HG03439 (cell line): ENCODE data around the gene SH3D21.

Experiments
- ATAC-seq: cut with Tn5 transposase; IDR thresholded peaks from one replicate; pipeline ENCODE4 v1.9.1; 2021; ENCODE audit warnings: mild to moderate bottlenecking, moderate library complexity; ENCODE audit not compliant: unreplicated experiment

SH3D21 gene

DNA sequence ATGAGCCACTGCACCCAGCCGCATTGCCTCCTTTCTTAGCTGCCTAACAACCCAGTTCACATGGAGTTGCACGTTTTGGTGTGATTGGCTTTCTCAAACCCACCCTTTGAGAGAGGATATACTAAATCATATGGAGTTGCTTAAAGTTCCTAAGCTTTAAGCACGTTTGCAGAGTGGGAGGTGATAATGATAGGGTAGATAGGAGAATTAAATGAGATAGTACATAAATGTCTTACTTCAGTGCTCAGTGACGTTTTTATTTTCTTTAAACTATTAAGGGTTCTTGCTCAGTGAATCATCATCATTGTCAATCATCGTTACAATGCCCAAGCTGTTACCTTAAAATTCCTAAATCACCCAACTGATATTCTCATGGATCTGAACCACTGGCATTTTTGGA, 2.9 kb upstream of the SH3D21 start:
- no peak for ATAC-seq

DNA sequence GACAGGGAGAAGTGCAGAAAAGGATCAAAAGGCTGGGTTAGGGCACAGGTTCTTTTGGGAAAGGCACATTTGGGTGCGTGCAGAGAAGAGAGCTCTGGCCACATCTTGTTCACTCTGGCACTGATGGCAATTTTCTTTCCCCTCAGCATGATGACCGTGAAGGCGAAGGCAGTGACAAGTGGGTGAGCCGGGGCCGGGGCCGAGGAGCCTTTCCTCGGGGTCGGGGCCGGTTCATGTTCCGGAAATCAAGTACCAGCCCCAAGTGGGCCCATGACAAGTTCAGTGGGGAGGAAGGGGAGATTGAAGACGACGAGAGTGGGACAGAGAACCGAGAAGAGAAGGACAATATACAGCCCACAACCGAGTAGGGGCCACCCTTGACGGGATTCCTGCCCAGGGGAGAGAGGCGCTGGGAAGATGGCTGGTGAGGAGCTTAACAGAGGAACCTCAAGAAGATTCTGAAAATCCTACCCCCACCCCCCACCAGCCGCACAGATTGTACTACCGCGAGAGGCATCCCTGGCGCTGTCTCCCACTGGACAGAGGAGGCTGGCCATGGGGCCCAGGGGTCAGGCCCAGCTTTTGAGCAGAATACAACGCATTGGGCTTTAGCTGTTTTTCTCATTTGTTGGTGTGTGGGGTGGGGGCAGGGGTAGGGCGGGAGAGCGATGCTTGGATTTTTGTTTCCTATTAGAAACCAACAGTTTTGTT, 2.4 kb upstream of the SH3D21 start:
- no peak for ATAC-seq

DNA sequence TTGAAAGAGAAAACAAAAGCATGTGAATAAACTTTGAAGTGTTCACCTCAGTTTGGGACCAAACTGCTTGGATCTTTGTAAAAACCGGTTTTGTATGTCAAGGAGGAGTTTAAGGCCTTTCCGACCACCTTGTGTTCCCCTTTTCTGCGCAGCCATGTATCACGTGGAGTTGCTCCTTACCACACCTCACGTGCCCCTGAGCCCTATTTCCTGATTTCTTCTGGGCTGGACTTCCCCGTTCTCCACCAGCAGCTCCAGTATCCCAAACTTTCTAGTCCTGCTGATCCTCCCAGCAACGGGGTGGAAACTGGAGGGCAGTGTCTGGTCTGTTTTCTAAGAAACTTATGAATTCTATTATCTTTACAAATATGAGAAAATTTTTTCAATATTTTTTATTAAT, 1.6 kb upstream of the SH3D21 start:
- ATAC-seq = no peak

DNA sequence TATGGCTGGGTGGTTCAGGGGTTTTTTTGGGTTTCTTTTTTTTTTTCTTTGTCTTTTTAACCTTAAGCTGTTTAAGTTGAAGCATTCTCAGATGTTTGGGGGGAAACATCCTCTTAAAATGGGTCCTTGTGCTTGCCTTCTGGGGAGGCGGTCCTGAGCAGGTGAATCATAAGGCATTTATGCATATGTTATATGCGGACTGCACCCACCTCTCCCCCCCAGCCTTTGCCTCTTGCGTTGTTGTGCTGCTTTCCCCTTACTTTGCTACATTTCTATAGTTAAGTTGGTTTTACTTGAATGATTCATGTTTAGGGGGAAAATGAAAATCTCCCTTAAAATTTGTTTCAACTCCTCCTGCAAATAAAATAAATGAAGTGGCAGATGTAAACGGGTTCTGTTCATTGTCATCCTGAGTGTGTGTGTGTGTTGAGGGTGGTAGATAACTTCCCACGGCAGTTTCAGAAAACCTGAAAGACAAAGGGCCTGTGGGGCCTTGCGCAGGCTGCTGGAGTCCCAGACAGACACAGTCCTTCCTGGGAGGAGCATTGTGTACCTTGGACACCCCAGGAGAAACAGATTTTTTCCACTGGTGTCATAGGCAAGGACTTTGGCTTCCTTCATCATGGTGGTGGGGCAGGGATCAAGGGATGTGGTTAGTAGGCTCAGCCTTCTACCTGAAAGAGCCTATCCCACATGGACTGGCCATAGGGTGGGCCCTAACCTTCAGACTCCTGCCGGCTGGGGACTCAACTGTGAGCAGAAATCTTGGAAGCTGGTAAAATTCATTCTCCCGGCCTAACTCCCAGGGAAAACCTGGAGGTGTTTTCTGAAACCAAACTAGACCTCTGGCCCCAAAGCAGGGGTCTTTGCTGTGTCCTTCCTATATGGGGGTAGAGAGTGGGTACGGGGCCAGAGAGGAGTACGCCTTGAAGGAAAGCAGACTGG, 926 bp upstream of the SH3D21 start:
- ATAC-seq = no peak

DNA sequence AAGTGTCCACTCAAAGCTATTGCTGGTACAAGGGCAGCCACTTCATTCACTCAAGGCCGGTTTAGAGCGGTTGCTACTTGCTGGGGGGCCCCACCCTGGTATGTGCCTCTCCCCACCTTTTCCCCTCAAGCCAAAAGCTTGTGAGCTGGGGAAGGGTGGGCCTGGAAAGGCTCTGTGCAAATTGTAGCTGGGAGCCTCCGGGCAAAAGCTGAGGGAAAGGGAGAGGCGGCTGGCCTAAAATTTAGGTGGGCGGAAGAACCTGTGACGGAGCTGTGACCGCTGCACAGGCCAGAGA, 306 bp upstream of the SH3D21 start:
- ATAC-seq = no peak

DNA sequence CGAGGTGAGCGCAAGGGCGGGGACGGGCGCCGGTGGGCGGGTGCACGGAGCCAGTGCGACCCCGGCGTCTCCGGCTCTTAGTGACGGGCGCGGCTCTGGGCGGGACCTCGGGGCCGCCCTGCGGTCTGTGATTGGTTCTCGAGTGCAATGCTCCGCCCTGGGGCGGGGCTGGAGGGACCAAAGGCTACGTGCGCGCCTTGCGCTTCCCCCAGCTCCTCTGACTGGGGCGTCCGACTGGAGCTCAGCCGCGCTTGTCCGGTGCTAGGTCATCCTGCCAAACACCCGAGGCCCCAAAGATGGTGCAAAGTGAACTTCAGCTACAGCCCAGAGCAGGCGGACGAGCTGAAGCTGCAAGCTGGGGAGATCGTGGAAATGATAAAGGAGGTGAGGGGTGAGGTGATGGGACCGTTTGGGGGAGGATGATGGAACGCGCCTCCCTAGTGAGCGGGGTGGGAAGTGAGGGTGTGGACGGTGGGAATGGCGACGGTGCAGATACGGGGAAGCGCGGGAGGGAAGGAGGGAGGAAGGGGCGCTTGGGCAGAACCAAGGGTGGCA, 811 bp downstream of the SH3D21 start:
- ATAC-seq = peak; percentile 98

DNA sequence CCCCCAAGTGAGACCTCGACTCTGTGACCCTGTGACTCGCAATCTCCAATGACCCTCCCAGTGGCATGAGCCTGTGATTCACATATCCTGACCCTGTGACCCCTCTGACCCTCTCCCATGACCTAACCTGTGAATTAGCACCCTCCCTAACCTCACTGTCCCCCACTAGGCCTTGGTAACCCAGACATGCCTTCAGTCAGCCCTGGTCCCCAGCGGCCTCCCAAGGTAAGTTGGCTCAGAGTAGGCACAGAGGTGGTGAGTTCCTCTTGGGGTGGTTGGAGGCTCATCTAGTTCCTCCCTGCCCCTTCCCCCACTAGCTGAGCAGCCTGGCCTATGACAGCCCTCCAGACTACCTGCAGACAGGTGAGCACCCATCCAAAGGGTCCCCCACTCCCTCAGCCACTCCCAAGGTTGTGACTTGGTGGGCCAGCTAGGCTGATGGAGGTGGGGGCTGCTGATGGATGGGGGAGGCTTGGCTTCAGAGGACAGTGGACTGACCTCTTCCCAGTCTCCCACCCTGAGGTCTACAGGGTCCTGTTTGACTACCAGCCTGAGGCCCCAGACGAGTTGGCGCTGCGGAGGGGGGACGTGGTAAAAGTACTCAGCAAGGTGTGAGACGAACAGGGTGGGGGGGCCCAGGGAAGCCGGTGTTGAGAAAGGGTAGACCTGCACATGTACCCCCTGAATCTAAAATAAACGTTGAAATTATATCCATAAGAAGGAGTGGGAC, 1.6 kb downstream of the SH3D21 start:
- ATAC-seq = no peak

DNA sequence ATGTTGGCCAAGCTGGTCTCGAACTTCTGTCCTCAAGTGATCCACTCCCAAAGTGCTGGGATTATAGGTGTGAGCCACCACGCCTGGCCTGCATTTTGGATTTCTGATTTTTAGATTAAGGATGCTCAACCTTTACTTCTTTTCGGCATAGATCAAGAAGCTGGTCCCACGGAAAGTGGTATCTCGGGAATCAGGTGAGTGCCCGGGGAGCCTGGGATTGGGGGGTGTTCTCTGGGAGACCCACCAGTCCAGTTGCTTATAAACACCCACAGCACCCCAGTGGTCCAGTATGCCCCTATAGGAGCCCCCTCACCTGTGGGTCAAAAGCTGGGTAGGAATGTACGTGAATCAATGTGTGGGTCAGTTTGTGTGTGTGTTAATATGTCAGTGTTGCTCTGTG, 3.2 kb downstream of the SH3D21 start:
- no peak for ATAC-seq

DNA sequence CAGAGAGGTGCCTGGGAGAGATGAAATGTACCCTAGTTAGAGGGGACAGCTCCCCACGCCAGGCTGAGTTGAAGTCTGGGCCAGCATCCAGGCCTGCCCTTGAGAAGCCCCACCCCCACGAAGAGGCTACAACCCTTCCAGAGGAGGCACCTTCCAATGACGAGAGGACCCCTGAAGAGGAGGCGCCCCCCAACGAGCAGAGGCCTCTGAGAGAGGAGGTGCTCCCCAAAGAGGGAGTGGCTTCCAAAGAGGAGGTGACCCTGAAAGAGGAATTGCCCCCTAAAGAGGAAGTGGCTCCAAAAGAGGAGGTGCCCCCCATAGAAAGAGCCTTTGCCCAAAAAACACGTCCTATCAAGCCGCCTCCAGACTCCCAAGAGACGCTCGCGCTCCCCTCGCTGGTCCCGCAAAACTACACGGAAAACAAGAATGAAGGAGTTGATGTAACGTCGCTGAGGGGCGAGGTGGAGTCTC, 14.2 kb downstream of the SH3D21 start:
- no peak for ATAC-seq

DNA sequence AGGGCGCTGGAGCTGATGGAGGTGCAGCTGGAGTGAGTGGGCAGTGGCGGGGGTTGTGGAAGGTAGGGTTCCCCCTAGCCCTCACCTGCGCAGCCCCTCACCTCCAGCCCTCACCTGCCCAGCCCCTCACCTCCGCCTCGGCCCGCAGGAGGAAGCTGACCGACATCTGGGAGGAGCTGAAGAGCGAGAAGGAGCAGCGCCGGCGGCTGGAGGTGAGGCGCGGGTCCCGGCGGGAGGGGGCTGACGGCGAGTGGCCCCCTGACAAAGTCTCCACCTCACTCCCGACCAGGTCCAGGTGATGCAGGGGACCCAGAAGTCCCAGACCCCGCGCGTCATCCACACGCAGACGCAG, 14.6 kb downstream of the SH3D21 start:
- no peak for ATAC-seq

DNA sequence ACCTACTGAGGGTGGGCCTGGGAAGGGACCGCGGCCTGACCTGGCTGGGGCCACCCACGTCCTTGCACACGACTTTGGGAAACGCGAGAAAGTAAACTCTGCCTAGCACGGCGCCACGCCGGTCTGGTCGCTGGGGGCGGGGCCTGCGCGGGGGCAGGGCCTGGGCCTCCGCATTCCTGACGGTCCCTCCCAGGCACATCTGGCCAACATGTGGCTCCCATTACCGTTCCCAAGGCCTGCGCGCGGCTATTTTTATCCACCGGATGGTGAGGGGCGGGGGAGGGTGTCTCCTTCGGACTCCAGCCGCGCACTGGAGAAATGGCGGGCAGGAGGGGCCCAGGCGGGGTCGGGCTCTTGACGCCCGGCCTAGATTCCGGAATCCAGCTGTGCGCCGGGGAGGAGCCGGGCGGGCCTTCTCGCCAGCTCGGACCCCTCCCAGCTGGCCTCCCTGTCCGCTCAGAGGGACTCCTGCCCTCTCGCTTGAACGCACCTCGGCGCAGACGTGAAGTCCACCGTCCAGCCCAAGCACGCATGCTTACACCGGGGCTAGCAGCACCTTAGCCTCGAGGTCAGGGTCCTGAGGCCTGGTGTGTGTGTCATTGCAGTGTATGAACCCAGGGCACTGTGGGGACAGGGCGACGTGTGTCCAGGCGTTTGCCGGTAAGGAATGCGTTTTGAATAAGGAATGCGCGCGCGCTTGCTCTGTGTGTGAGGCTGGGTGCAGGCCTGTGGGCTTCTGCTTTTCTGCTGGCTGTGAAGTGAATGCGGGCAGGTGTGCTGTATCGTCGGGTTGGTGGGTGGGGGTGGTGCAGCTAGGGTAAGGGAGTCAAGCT, 15.2 kb downstream of the SH3D21 start:
- ATAC-seq = no peak

DNA sequence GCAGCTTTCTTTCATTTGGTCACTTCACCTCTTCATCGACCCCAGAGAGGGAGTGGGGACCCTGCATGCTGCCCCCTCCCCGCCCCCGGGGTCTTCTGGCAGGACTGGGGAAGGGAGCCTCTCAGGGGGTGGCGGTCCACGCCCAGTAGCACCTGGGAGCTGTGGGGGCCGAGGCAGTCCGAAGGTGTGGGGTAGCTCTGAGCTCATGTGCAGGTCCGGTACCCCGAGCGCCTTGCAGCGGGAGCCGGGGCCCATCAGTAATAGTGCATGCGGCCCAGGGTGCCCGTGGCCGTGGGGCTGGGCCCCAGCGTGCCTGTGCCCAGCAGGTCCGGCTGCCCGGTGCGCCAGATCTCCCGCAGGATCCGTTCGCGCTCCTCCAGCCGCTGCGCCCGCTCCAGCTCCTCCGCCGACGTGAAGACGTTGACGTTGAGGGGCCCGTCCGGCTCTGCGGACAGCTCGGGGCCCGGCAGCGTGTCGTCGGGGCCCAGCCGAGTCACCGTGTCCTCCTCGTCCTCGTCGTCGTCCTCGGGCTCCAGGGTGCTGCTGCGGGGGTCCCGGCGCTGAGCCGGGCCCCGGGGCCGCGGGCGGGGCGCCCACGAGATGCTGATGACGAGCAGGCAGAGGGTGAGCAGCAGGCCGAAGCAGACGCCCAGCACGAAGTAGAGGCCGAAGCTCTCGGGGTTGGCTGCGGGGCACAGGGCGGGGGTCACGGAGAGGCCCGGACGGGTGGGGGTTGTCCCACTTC, 16.0 kb downstream of the SH3D21 start:
- no peak for ATAC-seq

DNA sequence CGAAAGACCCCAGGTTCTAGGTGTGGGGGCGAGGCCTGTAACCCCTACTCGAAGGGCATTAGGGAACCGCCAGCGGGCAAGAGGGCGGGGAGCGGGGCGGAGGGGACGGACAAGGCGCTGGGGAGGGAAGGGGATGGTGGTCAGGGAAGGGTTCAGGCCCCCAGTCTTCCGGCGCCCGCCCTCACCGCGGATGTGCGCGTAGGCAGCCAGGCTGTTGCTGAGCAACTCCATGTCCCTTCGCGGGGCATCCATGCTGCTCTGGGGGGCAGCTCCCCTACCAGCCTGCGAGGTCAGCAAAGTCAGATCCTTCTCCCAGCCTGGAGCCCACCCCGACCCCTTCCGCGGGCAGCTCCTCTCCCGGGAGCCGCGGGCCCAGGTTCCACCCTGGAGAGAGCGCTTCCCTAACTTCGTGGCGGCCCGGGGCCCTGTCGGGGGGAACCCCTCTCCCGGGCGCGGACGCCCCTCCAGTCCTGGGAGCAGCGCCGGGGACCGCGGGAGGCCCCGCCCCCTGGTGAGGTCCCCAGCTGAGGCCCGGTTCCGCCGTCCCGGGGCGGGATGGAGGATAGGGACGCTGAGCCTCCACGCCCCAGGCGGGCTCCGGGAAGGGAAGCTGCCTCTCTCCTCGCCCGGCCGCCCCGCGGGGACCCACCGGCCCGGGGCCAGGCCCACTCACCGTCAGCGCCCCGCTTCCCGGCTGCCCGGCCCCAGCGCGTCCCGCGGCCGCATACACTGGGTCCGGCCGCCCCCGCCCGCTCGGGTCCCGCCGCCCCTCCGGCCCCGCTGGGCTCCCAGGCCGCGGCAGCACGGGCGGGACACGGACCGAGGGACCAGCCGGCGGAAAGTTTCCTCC, 16.8 kb downstream of the SH3D21 start:
- ATAC-seq = no peak

DNA sequence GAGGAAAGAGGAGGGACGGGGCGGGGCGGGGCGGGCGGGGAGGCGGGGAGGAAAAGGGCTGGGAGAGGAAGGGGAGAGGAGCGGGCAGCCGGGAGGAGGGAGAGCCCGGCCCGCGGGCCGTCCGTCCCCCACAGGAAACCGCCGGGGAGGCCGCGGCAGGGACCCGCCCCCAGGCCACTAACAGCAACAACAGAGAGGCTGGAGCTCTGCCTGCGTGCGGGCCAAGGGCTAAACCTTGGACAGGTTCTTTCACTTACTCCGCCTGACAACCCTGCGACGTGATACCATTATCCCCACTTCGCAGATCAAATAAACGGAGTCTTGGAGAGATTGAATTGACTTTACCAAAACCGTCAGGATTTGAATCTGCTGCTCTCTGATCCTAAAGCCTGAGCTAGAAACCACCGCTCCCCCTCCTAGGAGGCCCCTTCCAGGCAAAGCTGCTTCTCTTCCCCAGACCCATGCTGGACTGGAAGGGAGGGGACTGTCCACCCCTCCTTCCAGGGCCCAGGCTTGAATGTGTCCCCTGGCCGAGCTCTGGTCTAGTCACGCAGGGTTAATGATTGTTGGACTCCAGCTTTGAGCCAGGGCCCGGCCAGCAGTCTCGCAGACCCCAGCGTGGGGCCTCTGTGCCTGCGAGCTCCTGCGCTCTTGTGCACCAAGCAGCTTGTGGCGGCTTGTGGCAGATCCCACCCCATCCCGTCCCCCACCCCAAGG, 17.6 kb downstream of the SH3D21 start, which contains the start of gene EVA1B:
EVA1B (minus strand) TSS at position 10 of the 717 bp plus-strand sequence. CDS start 608 bp downstream, outside the sequence.
- no peak for ATAC-seq

DNA sequence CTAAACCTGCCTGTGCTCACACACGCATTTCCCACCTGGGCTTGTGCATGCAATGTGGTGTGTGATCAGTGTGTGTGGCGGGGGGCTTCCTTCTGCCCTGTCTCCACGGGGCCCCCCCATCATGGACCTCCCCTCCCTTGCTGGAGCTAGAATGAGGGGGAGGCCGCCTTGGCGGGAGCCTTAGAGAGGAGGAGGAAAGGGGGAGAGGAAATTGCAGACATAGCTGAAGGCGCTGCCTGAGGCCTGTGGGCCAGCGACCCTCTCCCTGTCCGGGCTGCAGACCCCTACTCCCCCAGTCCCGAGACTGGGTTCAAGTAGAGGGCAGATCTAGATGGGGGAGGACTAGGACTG, 18.2 kb downstream of the SH3D21 start:
- ATAC-seq = no peak

DNA sequence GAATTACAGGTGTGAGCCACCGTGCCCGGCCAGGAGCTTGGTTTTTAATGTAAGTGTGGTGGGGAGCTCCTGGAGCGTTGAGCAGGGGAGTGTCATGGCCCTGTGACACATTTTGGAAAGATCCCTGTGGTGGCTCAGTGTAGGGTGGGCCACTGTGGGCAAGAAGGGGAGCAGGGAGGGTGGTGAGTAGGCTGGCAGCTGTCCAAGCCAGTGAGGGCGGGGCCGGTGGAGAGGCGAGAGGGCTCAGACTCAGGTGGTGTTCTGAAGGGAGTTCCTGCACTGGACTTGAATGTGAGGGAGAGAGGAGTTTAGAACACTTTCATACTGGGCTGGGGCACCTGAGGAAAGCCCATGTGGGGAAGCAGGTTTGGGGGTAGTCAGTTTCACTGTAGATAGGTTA, 20.3 kb downstream of the SH3D21 start:
- ATAC-seq = no peak

DNA sequence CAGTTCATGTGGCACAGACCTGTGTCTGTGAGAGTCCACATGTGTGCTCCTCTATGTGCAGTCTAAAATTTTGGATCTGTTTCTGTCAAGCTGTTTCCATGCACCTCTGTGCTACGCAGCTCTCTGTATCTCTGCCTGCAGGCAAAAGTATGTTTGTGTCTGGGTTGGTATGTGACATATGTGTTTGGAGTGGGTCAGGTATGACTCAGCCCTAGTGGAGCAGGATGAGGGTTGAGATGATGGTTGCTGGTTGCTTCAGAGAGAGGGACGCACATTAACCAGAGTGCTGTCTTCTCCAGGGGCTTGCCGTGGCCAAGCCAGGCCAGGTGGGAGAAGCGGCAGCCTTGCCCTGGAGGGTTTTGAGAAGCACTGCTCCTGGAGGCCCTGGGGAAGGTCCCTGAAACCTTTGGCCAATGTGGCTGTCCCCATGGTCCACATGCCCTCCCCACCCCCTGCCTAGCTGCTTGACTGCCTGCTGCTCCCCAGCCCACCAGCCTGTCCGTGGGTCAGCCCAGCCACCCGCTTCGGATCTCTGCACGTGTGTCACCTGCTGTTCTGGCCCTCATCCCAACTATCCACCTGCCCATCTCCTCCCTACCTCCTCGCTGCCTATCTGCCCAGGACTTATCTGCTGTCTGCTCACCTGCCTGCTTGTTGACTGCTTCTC, 21.4 kb downstream of the SH3D21 start:
- ATAC-seq = no peak

DNA sequence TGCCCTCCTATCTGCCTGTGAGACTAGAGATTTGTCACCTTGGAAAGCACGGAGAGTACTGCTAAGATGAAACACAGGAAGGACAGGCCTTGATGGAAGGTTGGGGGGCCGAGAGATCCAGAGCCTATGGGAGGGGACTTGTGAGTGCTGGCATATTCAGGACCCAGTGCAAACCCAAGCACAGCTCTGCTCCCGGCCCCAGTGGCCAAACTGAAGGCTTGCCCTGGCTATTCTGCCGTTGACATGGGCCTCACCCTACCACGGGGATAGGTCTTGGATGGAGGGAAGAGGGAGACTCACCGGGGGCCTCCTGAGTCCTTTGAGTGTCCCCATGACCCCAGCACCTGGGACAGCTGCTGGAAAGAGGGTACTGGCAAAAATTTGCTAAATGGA, 21.9 kb downstream of the SH3D21 start:
- ATAC-seq = no peak
